T-helper 17 cell (primary cell): ENCODE results near the gene UVRAG. TPM values are rescaled to one million over a fixed set of nuclear protein-coding genes. Genes with fewer than 3 reads are reported as not detected.

Experiments
- ATAC-seq: fragments of 150-1000 bp; cut with Tn5 transposase; 2 replicates; pipeline ENCODE4 v1.10.0; 2021; ENCODE audit warnings: mild to moderate bottlenecking, moderate library complexity
- DNase-seq, 3 donors: peaks; one replicate each; pipeline versions ENCODE4 v3.0.0 to v3.0.0-alpha.2; 2020 to 2021
- H3K9me3 ChIP-seq: one replicate; pipeline ENCODE4 v1.7.0; 2013; ENCODE audit warnings: low read length, mild to moderate bottlenecking; ENCODE audit not compliant: control insufficient read depth, poor library complexity, severe bottlenecking
- H3K27ac Mint-ChIP-seq: one replicate; pipeline ENCODE4 v1.8.0; 2022; ENCODE audit warnings: mild to moderate bottlenecking, moderate library complexity, mixed read lengths
- H3K27me3 Mint-ChIP-seq: one replicate; pipeline ENCODE4 v1.8.0; 2022; ENCODE audit warnings: mixed read lengths
- H3K36me3 Mint-ChIP-seq: one replicate; pipeline ENCODE4 v1.8.0; 2022; ENCODE audit warnings: low read depth, mixed read lengths
- H3K4me1 Mint-ChIP-seq: one replicate; pipeline ENCODE4 v1.8.0; 2022; ENCODE audit warnings: mild to moderate bottlenecking, mixed read lengths
- H3K4me3 Mint-ChIP-seq: one replicate; pipeline ENCODE4 v1.8.0; 2022; ENCODE audit warnings: mild to moderate bottlenecking, moderate library complexity, mixed read lengths
- total RNA-seq, 4 donors: library from RNA in 2 of 4; stranded (reverse) in 2 of 4; gene quantifications; one replicate each; pipeline ENCODE4 v1.2.3 and lab custom pipeline; 2022 to 2026

UVRAG gene
- total RNA-seq, 2 donors from 2014 or later = 25.2 to 29.8 TPM

DNA sequence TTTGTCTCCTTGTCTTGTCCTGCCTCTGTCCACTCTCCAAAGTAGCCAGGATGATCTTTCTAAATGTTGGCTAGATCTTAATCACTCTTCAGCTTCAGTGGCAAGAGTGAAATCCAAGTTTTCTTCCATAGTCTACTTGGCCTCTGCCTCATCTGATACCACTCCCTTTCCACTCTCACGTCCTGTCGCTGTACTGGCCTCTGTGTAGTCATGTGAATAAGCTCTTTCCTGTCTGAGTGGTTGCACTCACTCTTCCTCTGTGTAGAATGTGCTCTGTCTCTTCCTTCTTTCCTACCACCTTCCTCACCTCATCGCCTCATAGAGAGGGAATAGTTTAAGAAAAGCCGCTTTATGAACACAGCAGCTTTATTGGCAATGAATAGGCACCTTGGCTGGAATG is 304.8 kb downstream of the UVRAG start:
- no peaks in the 10 kb centered on the region for H3K9me3 ChIP-seq
- H3K4me1 Mint-ChIP-seq = peaks cover 12% of the 10 kb centered on the region
- ATAC-seq = no peak
- H3K27me3 Mint-ChIP-seq = no peaks in the 10 kb centered on the region
- no peak overlapping the region for H3K4me3 Mint-ChIP-seq
- H3K27ac Mint-ChIP-seq = no peak overlapping the region
- peaks cover 4% of the 10 kb centered on the region for H3K36me3 Mint-ChIP-seq
- DNase-seq = no peak

DNA sequence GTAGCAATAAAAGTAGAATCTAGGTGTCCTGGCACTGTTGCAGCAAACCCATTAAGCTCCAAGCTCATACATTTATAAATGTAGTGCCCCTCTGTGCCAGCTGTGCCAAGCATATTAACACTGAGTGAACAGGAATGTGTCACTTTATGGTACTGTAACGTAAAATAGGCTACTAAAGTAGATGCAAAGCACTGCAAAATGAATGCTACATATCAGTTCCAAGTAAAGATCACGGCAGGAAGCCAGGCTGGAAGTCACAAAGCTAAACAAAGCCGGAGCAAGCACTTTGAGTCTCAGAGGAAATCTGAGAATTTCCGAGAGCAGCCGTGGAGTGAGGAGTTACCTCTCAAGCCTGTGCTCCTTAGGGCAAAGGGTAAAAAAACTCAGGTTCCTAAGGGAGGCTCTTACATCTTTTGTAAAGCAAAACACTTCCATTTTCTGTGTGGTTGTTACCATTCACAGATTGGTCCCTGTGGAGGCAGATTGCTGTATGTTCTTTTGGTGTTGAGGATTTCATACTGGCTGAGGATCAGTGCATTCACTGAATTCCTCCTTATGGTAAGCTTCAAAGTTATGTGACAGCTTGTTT is 305.6 kb downstream of the UVRAG start:
- no peak for ATAC-seq
- no peak for DNase-seq
- no peaks in the 10 kb centered on the region for H3K9me3 ChIP-seq
- Mint-ChIP-seq H3K27me3 (no peaks in the 10 kb centered on the region), H3K36me3 (peaks cover 4% of the 10 kb centered on the region), H3K27ac (no peak overlapping the region), H3K4me3 (no peak overlapping the region), H3K4me1 (peaks cover 9% of the 10 kb centered on the region)

DNA sequence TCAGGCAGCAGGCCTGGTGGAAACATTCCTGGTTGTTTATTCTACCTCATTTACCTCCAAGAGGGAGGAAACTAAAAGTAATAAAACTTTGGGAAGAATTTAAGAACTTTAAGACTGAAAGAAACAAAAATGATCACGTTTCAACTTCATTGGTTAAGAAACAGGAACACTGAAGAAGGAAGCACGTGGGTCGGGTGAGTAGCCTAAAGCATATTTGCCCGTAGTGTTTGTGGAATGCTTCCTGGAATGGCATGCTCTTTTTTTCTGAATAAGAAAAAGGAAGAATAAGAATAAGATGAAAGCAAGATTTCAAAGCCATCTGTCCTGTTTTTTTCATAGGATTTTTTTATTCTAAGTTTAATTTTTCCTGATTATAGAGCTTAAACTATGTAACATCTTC is 308.2 kb downstream of the UVRAG start:
- no peak overlapping the region for H3K27ac Mint-ChIP-seq

DNA sequence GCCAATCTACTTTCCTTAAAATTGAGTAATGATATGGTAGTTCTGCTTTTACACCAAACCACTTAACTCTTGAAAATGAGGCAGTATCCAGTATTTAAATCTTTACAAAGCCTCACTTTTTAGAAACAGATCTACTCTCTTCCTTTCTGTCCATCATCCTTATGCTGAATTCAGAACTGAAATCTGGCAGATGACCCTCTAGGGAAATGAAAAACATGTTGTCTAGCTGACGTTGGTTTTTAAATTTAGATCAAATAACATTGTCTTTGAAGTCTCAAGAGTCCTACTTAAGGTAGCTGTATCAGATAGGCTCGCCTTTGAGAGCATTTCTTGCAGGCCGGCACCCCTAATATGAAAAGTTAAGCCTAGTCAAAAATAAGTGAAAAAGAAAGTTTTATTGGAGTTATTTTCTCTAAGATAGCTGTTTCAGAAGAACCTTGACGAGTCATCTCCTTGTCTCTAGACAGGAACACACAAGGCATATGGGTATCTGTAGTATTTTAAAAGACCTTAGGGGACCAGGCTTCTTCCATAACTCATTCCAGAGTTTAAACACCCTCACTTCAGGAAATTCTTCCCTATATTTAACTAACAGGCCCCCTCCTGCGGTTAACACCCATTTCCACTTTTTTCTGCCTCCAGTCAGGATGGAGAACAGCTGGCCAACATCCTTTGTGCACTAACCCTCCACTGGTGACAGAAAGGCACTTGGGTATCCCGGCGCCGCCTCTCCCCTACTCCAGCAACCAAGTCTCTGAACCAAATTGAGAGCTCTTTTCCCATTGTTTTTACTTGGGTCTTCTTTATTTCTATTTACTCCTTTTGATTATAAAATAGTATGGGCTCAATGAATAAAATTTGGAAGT is 310.1 kb downstream of the UVRAG start:
- Mint-ChIP-seq H3K27me3 (no peaks in the 10 kb centered on the region), H3K36me3 (peaks cover 7% of the 10 kb centered on the region), H3K4me3 (no peak overlapping the region), H3K4me1 (peaks cover 19% of the 10 kb centered on the region), H3K27ac (peak overlapping the region; percentile 51)
- ATAC-seq (no peak), DNase-seq (no peak)
- H3K9me3 ChIP-seq = no peaks in the 10 kb centered on the region

More for the DNA sequence above, 308.2 kb downstream of the UVRAG start:
- Mint-ChIP-seq H3K4me3 (no peak overlapping the region), H3K4me1 (peaks cover 11% of the 10 kb centered on the region), H3K27me3 (no peaks in the 10 kb centered on the region), H3K36me3 (peaks cover 5% of the 10 kb centered on the region)
- ATAC-seq = no peak
- no peak for DNase-seq
- H3K9me3 ChIP-seq = no peaks in the 10 kb centered on the region

DNA sequence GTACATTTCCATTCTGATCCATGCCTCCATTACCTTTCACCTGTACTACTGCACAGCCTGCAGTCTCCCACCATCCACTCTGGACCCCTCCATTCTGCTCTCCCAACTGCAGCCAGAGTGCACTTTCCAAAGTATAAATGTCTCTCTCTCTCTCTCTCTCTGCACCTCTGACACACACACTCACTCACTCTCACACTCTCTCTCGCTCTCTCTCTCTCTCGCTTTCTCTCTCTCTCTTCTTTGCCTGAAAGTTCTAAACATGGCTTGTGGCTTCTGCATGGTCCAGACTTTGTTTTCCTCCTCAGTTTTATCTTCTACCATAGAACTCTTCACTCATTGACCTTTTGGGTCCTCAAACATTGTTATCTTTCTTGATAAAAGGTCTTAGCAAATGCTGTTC is 314.7 kb downstream of the UVRAG start:
- DNase-seq (no peak), ATAC-seq (no peak)
- Mint-ChIP-seq H3K4me3 (no peak overlapping the region), H3K27me3 (no peaks in the 10 kb centered on the region), H3K27ac (no peak overlapping the region), H3K4me1 (peaks cover 20% of the 10 kb centered on the region), H3K36me3 (peaks cover 7% of the 10 kb centered on the region)
- no peaks in the 10 kb centered on the region for H3K9me3 ChIP-seq

DNA sequence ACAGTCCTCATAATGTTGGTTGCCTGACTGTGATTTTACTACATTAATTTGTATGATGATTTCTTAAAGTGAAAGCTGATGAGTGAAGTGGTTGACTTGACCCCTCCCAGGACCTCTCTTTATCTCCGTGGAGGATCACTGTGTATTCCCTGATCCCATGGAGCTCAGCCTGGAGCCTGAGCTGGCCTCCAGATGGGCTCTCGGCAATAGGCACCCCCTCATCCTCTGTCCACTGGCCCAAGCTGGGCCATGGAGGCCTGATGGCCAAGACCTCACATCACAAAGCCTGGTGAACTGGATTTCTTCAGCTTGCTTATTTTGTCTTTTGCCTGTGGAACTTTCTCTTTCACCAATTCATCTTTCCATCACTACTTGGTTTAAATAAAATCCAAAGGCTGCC is 316.1 kb downstream of the UVRAG start:
- H3K4me1 Mint-ChIP-seq = peaks cover 20% of the 10 kb centered on the region
- ATAC-seq (no peak), DNase-seq (no peak)
- peaks cover 7% of the 10 kb centered on the region for H3K36me3 Mint-ChIP-seq
- no peaks in the 10 kb centered on the region for H3K9me3 ChIP-seq
- no peak overlapping the region for H3K27ac Mint-ChIP-seq
- H3K27me3 Mint-ChIP-seq = no peaks in the 10 kb centered on the region
- peak overlapping the region; percentile 41 for H3K4me3 Mint-ChIP-seq

DNA sequence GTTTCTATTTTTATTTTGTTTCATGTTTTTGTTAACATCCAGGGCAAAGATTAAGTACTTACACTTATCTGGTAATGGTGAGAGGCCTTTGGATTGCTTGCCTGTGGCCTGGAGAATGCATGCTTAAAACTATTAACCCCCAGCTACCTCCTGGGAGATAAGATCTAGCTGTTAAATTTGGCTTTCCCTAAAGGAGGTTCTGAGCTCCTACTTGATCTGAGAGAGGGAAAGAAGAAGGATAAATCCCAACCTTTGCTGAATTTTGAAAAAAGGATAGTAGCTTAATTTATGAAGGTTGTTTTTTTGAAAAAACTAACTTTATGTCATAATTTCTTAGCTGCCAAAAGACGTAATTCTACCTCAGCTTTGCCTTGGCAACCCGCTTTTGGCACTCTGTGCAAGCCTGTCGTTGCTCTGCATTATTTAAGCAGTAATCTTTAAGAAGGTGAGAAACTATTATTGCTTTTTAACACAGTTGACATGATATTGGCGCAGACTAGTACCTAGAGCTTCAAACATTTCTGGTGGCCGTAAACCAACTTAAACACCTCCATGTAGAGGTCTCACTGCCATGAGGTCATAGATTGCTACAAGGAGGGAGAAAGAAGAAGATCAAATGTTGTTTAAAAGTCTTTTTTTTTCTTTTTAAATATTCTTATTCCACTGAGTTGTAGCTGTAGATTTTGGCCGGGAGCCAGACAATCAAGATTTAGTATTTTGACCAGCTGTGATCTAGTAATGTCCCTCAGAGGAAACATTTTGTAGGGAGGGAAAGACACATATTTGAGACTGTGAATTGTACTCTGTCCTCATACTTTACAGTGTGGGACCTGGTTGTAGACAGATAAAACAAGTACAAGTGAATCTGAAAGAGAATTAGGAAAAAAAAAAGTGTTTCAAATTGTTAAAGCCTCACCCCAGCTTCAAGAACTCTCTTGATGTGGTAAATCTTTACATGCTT is 316.9 kb downstream of the UVRAG start:
- DNase-seq (no peak), ATAC-seq (no peak)

DNA sequence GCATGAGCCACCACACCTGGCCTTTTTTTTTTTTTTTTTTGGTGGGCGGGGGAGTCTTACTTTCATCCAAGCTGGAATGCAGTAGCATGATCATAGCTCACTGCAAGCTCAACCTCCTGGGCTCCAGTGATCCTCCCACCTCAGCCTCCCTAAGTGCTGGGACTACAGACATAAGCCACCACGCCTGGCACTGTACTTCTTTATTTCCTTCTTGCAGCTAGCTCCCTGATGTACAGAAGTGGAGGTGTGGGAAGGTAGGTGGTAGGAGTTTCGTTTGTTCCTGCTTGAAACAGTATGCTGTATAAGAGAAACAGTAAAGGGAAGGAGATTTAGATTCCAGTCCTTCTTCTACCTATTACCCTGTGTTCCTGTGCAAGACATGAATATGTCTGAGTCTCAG is 319.2 kb downstream of the UVRAG start:
- Mint-ChIP-seq H3K27ac (no peak overlapping the region), H3K4me1 (peaks cover 17% of the 10 kb centered on the region), H3K27me3 (no peaks in the 10 kb centered on the region), H3K4me3 (no peak overlapping the region), H3K36me3 (peaks cover 2% of the 10 kb centered on the region)
- no peaks in the 10 kb centered on the region for H3K9me3 ChIP-seq
- DNase-seq = no peak
- no peak for ATAC-seq

More for the DNA sequence above, 316.9 kb downstream of the UVRAG start:
- Mint-ChIP-seq H3K4me1 (peaks cover 20% of the 10 kb centered on the region), H3K36me3 (peaks cover 5% of the 10 kb centered on the region), H3K4me3 (no peak overlapping the region), H3K27me3 (no peaks in the 10 kb centered on the region), H3K27ac (peak overlapping the region; percentile 37)
- H3K9me3 ChIP-seq = no peaks in the 10 kb centered on the region

DNA sequence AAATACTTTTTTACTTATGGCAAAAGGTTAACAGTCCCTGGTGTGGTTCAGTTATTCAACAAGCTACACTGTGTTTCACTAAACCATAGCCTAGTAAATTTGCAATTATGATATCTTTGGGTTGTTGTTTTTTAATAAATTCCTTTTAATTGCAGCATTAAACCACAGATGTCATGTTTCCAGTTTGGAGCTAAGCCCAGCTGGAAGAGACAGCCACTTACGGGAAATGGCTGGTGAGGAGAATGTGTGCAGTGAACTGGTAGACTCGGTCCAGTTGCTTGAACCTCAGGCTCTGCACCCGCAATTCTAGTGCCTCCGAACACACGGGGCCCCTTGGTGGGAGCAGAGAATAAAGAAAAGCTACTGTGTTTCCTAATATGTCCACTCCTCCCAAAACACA is 320.5 kb downstream of the UVRAG start:
- Mint-ChIP-seq H3K27me3 (no peaks in the 10 kb centered on the region), H3K27ac (no peak overlapping the region), H3K4me3 (no peak overlapping the region), H3K4me1 (peaks cover 10% of the 10 kb centered on the region), H3K36me3 (no peaks in the 10 kb centered on the region)
- no peak for DNase-seq
- H3K9me3 ChIP-seq = no peaks in the 10 kb centered on the region
- no peak for ATAC-seq

DNA sequence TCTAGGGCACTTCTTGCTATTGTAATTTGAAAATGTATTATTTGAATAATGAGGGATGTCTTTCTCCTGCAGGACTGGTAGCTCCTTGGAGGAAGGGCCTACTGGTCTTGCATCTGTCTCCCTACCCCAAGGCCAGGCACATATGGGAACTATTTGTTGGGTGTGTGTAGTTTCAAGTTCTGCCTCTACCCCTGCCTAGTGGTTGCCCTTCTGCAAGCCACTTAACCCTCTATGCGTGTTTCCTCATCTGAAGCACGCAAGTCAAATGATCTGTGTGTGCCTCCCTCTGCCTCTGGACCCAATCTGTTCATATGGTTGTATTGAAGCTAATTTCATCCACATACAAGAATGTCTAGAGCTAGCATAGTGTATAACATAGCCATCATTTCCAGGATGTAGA is 324.3 kb downstream of the UVRAG start:
- Mint-ChIP-seq H3K4me3 (no peak overlapping the region), H3K4me1 (peaks cover 2% of the 10 kb centered on the region), H3K36me3 (no peaks in the 10 kb centered on the region), H3K27ac (no peak overlapping the region), H3K27me3 (no peaks in the 10 kb centered on the region)
- DNase-seq (no peak), ATAC-seq (no peak)
- H3K9me3 ChIP-seq = no peaks in the 10 kb centered on the region

DNA sequence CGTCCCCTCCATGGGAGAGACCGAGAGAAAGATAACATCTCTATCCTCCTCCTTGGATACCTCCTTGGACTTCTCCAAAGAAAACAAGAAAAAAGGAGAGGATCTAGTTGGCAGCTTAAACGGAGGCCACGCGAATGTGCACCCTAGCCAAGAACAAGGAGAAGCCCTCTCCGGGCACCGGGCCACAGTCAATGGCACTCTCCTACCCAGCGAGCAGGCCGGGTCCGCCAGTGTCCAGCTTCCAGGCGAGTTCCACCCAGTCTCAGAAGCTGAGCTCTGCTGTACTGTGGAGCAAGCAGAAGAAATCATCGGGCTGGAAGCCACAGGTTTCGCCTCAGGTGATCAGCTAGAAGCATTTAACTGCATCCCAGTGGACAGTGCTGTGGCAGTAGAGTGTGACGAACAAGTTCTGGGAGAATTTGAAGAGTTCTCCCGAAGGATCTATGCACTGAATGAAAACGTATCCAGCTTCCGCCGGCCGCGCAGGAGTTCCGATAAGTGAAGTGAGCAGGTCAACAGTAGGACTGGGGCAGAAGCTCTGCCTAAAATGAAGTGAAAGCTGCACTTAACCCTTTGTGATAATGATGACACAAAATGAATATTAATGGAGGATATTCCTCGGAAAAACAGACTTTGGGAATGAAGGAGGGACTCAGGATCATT is 326.0 kb downstream of the UVRAG start:
- no peak for DNase-seq
- no peaks in the 10 kb centered on the region for H3K9me3 ChIP-seq
- Mint-ChIP-seq H3K4me1 (peaks cover 2% of the 10 kb centered on the region), H3K36me3 (no peaks in the 10 kb centered on the region), H3K4me3 (no peak overlapping the region), H3K27me3 (no peaks in the 10 kb centered on the region), H3K27ac (no peak overlapping the region)
- ATAC-seq = no peak

DNA sequence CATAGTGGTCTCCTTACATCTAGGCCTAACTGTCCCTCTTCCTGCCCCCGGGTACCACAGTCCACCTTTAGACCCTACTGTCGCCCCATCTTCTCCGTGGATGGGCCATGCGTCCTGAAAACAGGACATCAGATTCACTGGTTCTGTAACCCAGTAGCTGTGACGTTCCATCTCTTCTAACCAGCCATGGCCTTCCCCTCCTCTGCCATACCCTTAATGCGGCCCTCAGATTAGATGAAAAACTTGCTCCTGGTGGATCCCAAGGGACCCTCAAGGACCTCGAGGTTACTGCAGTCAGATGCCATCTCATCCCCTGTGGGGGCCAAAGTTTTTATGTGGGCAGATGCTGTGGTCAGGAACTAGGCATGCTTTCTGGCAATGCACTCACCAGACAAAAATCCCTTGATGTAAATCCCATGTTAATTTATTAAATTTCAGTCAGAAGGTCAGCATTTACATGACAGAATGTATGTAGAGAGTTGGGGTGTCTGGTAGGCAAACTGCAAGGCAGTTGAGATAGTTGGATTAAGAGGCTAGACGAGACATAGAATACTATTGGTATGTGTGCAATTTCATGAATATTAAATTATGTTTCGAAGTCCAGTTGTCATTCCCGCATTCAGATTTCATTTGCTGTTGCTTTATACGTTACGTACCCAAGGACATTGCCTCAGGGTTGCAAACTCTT is 327.0 kb downstream of the UVRAG start:
- no peaks in the 10 kb centered on the region for H3K9me3 ChIP-seq
- no peaks in the 10 kb centered on the region for H3K27me3 Mint-ChIP-seq
- H3K27ac Mint-ChIP-seq = no peak overlapping the region
- DNase-seq (no peak), ATAC-seq (no peak)
- H3K4me1 Mint-ChIP-seq = peaks cover 2% of the 10 kb centered on the region
- no peaks in the 10 kb centered on the region for H3K36me3 Mint-ChIP-seq
- no peak overlapping the region for H3K4me3 Mint-ChIP-seq
